B cell (primary cell): ENCODE results near the gene OR2T8.

Source experiments
- CTCF ChIP-seq: fragments of 200-600 bp; IDR thresholded peaks from one replicate; pipeline ENCODE4 v1.8.0; 2022; ENCODE audit warnings: antibody characterized with exemption, mild to moderate bottlenecking
- EZH2 ChIP-seq: IDR thresholded peaks from 2 replicates; pipeline ENCODE4 v1.6.1; 2012; ENCODE audit warnings: borderline replicate concordance, low read depth, mild to moderate bottlenecking, moderate library complexity, low read length; ENCODE audit not compliant: insufficient read depth, poor library complexity, severe bottlenecking

DNA sequence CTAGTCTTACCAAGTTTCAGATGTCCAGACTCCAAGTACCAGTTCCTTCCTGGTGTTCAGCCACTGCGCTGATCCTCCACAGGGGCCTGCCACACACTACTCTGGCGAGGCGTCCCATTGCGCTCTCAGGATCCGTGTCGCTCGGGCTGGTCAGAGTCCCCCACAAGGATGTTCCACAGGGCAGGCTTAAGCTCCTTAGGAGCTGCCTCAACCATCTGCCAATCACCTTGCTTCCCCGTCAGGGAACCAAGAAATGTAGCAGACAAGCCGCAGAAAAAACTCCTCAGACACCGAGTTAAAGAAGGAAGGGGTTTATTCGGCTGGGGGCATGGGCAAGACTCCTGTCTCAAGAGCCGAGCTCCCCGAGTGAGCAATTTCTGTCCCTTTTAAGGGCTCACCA is 14.9 kb upstream of the OR2T8 start:
- TF ChIP-seq CTCF (no peak), EZH2 (no peak)
